Measurements from ENCODE around the gene CHAT. TPM values are rescaled to one million over a fixed set of nuclear protein-coding genes. Genes with fewer than 3 reads are reported as not detected.

Gene CHAT
- polyA plus RNA-seq, 1 donor (not counting 4 experiments of a cell fraction or from before 2014, with no cell fraction given), result not detected

DNA sequence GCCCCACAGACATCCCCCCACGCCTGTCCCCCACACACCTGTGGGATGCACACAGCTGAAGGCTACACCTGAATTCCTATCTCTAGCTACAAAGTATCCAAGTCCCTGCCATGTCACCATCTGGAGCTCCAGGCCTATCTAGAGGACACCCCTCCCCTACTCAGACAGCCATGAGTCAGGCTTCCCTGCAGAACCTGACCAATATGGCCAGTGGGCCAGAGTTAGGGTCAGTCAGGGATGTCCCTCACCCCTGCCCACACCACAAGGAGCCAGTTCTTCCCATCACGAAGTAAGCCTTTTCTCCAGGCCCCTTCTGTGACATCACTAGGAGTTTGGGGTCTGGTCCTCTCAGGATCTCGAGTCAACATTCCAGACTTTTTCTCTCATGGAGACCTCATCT lies 14.3 kb upstream of the CHAT start:
- no peak overlapping the region for H2AFZ ChIP-seq (ENCODE audit: control insufficient read depth, low read length)
- H3K27me3 ChIP-seq (ENCODE audit: control insufficient read depth, extremely low read depth, insufficient read depth, low read length), result peaks cover 10% of the 10 kb centered on the region
- FAIRE-seq (no peak), DNase-seq (ENCODE audit: low read depth, low spot score) (no peak)
- dilution Hi-C loops (cut with MboI; ENCODE audit: extremely low pct_ligation_motif_present, low sequenced_read_pairs), result no loop called here
- H3K79me2 ChIP-seq (ENCODE audit: control insufficient read depth, insufficient read depth, low read length), result no peaks in the 10 kb centered on the region
- no peak overlapping the region for H3K4me2 ChIP-seq (ENCODE audit: control insufficient read depth, extremely low read depth, insufficient read depth, low read depth, low read length)
- no peaks in the 10 kb centered on the region for H3K9me3 ChIP-seq (ENCODE audit: control insufficient read depth, low read depth, low read length)
- H3K4me1 ChIP-seq (ENCODE audit: control insufficient read depth, extremely low read depth, insufficient read depth, low read length), result peaks cover 19% of the 10 kb centered on the region
- H3K4me3 ChIP-seq (ENCODE audit: control insufficient read depth in 2 of 3, extremely low read depth in 1 of 3, insufficient read depth in 2 of 3, low read depth in 1 of 3, low read length in 3 of 3), result no peak overlapping the region
- no peaks in the 10 kb centered on the region for H4K20me1 ChIP-seq (ENCODE audit: control insufficient read depth, extremely low read depth, insufficient read depth, low read length)
- H3K36me3 ChIP-seq (ENCODE audit: control insufficient read depth in 2 of 2, extremely low read depth in 1 of 2, insufficient read depth in 2 of 2, low read length in 2 of 2), result no peaks in the 10 kb centered on the region
- H3K9me1 ChIP-seq (ENCODE audit: control insufficient read depth, extremely low read depth, insufficient read depth, low read length), result peaks cover 2% of the 10 kb centered on the region
- H3K27ac ChIP-seq (ENCODE audit: control insufficient read depth, insufficient read depth, low read length), result no peak overlapping the region
- no peak for TF ChIP-seq EZH2 (IDR thresholded peaks at IDR 0.05; ENCODE audit: low read length)
- TF ChIP-seq, protein P1, sequence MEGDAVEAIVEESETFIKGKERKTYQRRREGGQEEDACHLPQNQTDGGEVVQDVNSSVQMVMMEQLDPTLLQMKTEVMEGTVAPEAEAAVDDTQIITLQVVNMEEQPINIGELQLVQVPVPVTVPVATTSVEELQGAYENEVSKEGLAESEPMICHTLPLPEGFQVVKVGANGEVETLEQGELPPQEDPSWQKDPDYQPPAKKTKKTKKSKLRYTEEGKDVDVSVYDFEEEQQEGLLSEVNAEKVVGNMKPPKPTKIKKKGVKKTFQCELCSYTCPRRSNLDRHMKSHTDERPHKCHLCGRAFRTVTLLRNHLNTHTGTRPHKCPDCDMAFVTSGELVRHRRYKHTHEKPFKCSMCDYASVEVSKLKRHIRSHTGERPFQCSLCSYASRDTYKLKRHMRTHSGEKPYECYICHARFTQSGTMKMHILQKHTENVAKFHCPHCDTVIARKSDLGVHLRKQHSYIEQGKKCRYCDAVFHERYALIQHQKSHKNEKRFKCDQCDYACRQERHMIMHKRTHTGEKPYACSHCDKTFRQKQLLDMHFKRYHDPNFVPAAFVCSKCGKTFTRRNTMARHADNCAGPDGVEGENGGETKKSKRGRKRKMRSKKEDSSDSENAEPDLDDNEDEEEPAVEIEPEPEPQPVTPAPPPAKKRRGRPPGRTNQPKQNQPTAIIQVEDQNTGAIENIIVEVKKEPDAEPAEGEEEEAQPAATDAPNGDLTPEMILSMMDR (optimal IDR thresholded peaks at IDR 0.05 in 1 of 3, IDR thresholded peaks at IDR 0.05 in 1 of 3, conservative IDR thresholded peaks at IDR 0.05 in 1 of 3; ENCODE audit: extremely low read depth in 1 of 3, insufficient read depth in 2 of 3, low read length in 3 of 3), result no peak
- H3K9ac ChIP-seq (ENCODE audit: control insufficient read depth, extremely low read depth, insufficient read depth, low read length), result no peak overlapping the region

GRCh38 chr10:49600046-49600445 lies 13.8 kb upstream of the CHAT start:
- H3K79me2 ChIP-seq (ENCODE audit: control insufficient read depth, insufficient read depth, low read length), result no peaks in the 10 kb centered on the region
- no peak overlapping the region for H3K4me3 ChIP-seq (ENCODE audit: control insufficient read depth in 2 of 3, extremely low read depth in 1 of 3, insufficient read depth in 2 of 3, low read depth in 1 of 3, low read length in 3 of 3)
- DNase-seq (ENCODE audit: low read depth, low spot score) (no peak), FAIRE-seq (no peak)
- no peak overlapping the region for H2AFZ ChIP-seq (ENCODE audit: control insufficient read depth, low read length)
- no peak overlapping the region for H3K4me2 ChIP-seq (ENCODE audit: control insufficient read depth, extremely low read depth, insufficient read depth, low read depth, low read length)
- H3K9ac ChIP-seq (ENCODE audit: control insufficient read depth, extremely low read depth, insufficient read depth, low read length), result no peak overlapping the region
- peaks cover 2% of the 10 kb centered on the region for H3K9me1 ChIP-seq (ENCODE audit: control insufficient read depth, extremely low read depth, insufficient read depth, low read length)
- H3K4me1 ChIP-seq (ENCODE audit: control insufficient read depth, extremely low read depth, insufficient read depth, low read length), result peaks cover 17% of the 10 kb centered on the region
- H4K20me1 ChIP-seq (ENCODE audit: control insufficient read depth, extremely low read depth, insufficient read depth, low read length), result no peaks in the 10 kb centered on the region
- H3K27ac ChIP-seq (ENCODE audit: control insufficient read depth, insufficient read depth, low read length), result no peak overlapping the region
- H3K36me3 ChIP-seq (ENCODE audit: control insufficient read depth in 2 of 2, extremely low read depth in 1 of 2, insufficient read depth in 2 of 2, low read length in 2 of 2), result no peaks in the 10 kb centered on the region
- dilution Hi-C loops (cut with MboI; ENCODE audit: extremely low pct_ligation_motif_present, low sequenced_read_pairs), result no loop called here
- TF ChIP-seq, protein P1 (optimal IDR thresholded peaks at IDR 0.05 in 1 of 3, IDR thresholded peaks at IDR 0.05 in 1 of 3, conservative IDR thresholded peaks at IDR 0.05 in 1 of 3; ENCODE audit: extremely low read depth in 1 of 3, insufficient read depth in 2 of 3, low read length in 3 of 3), result no peak
- no peak for TF ChIP-seq EZH2 (IDR thresholded peaks at IDR 0.05; ENCODE audit: low read length)
- no peaks in the 10 kb centered on the region for H3K9me3 ChIP-seq (ENCODE audit: control insufficient read depth, low read depth, low read length)
- peaks cover 10% of the 10 kb centered on the region for H3K27me3 ChIP-seq (ENCODE audit: control insufficient read depth, extremely low read depth, insufficient read depth, low read length)
